Femur (tissue), 1 donor: ENCODE measurements around the gene PDE6G.
"Not testable (repeated sequence)": the region's sequence is repeated elsewhere in the genome, so short reads cannot be mapped to it uniquely, and the experiment has no call there.

ENCODE experiments used
- DNase-seq: peaks from one replicate; pipeline ENCODE4 v3.0.0-alpha.2; 2017

PDE6G gene

GRCh38 chr17:81630274-81630673, 26.1 kb downstream of the PDE6G start:
- DNase-seq, result no peak

GRCh38 chr17:81621494-81622130, 34.7 kb downstream of the PDE6G start:
- DNase-seq, result no peak

GRCh38 chr17:81618307-81618706, 38.0 kb downstream of the PDE6G start:
- DNase-seq, result not testable (repeated sequence)

GRCh38 chr17:81616877-81617276, 39.5 kb downstream of the PDE6G start:
- DNase-seq, result no peak

GRCh38 chr17:81615401-81615930, 40.9 kb downstream of the PDE6G start:
- no peak for DNase-seq

GRCh38 chr17:81612172-81612970, 44.0 kb downstream of the PDE6G start:
- DNase-seq, result no peak

- no peak for DNase-seq
These were observed 46.6 kb downstream of the PDE6G start for GRCh38 chr17:81609541-81610311.

GRCh38 chr17:81608605-81609004, 47.7 kb downstream of the PDE6G start:
- DNase-seq, result no peak

GRCh38 chr17:81608082-81608481, 48.3 kb downstream of the PDE6G start:
- no peak for DNase-seq

GRCh38 chr17:81607431-81607830, 48.9 kb downstream of the PDE6G start:
- DNase-seq, result no peak

GRCh38 chr17:81603846-81604610, 52.3 kb downstream of the PDE6G start:
- DNase-seq, result no peak

GRCh38 chr17:81601525-81602120, 54.7 kb downstream of the PDE6G start:
- DNase-seq, result peak; percentile 65
